Fibroblast of pulmonary artery (primary cell): ENCODE data around the gene BPGM.
"Not testable (repeated sequence)": the region's sequence is repeated elsewhere in the genome, so short reads cannot be mapped to it uniquely, and the experiment has no call there.

Source experiments
- DNase-seq: peaks from one replicate; pipeline ENCODE4 v3.0.0-alpha.2; 2010; ENCODE audit warnings: low read depth
- H3K4me3 ChIP-seq: replicated peaks from 2 replicates; pipeline ENCODE4 v1.5.1; 2011; ENCODE audit warnings: low read depth, mild to moderate bottlenecking, control low read depth, low read length, moderate library complexity
- TF ChIP-seq, protein P1 (sequence below): IDR thresholded peaks from 2 replicates; pipeline ENCODE4 v1.5.1; 2011; ENCODE audit warnings: mild to moderate bottlenecking, control low read depth, low read length, inconsistent platforms; ENCODE audit errors: missing control alignments

BPGM gene

DNA sequence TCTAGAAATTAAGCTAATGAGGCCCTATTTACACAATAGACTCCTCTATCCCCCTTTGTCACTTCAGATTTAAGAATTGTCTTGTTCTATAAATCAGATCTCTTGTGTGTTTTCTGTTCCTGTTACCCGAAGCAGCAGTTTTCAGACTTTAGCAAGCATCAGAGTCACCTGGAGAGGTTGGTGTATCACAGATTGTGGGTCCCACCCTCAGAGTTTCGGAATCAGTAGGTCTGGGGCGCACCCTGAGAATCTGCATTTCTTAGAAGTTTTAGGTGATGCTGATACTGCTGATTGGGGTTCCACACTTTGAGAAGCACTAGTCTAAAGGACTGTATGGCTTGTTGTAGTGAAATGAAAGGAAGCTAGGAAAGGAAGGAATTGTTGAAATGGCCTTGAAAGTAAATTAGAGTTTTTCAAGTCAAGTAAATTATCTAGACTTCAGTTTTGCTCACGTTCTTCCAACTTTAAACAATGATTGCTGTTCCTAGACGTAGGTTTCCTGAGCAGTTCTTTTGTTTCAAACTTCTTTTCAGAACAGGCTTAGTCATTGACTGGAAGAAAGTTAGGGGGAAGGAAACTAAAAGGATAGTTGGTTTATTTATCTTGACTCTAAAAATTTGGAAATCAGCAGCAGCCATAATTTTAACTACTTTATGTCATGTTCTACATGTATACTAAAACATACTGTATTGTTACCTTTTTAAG, 15.7 kb downstream of the BPGM start:
- DNase-seq, result peak; percentile 54
- H3K4me3 ChIP-seq, result no peak overlapping the region
- TF ChIP-seq, protein P1, sequence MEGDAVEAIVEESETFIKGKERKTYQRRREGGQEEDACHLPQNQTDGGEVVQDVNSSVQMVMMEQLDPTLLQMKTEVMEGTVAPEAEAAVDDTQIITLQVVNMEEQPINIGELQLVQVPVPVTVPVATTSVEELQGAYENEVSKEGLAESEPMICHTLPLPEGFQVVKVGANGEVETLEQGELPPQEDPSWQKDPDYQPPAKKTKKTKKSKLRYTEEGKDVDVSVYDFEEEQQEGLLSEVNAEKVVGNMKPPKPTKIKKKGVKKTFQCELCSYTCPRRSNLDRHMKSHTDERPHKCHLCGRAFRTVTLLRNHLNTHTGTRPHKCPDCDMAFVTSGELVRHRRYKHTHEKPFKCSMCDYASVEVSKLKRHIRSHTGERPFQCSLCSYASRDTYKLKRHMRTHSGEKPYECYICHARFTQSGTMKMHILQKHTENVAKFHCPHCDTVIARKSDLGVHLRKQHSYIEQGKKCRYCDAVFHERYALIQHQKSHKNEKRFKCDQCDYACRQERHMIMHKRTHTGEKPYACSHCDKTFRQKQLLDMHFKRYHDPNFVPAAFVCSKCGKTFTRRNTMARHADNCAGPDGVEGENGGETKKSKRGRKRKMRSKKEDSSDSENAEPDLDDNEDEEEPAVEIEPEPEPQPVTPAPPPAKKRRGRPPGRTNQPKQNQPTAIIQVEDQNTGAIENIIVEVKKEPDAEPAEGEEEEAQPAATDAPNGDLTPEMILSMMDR, result no peak

DNA sequence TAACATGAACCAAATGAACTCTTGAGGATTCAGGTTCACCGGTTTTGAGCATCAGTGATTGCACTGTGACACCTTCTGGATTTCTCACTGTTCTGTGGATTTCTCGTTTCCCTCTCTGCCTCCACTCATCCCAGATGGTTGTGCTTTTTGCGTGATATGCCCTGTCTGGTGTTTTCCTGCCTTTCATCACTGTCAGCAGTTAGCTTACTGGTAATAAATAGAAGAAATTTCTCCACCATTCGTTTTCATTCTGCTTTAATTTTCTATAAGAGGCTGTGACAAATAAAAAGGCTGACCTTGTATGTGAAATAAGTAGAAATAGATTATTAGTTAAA, 16.2 kb downstream of the BPGM start:
- H3K4me3 ChIP-seq, result no peak overlapping the region
- peak; percentile 16 for DNase-seq
- TF ChIP-seq, protein P1, result no peak

DNA sequence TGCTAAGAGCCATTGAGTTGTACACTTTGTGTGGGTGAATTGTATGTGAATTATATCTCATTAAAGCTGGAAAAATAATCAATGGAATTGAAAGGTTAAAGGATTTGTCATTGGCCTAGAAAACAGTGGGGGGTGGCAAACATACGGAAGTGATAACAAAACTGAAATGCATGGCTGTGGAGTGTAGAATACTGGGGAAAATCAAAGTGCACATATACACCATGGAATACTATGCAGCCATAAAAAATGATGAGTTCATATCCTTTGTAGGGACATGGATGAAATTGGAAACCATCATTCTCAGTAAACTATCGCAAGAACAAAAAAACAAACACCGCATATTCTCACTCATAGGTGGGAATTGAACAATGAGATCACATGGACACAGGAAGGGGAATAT, 18.4 kb downstream of the BPGM start:
- H3K4me3 ChIP-seq, DNase-seq: not testable (repeated sequence)

DNA sequence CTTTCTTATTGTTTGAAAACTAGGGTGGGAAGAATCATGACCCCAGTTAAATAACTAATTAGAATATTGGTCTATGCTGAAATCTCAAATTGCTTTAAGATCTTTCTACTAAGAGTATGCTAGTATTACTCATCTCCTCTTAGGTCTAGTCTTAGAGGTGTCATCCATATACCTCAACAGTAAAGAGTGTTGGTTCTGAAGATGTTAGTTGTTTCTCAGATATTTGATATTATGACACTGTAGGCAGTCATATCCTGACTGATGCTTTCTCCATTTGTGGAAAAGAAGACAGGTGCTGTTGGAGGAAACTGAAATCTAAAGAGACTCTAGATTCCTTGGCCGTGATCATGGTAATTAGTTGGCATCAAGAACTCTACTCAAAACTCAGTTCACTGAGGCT, 21.2 kb downstream of the BPGM start:
- DNase-seq, result no peak
- no peak overlapping the region for H3K4me3 ChIP-seq
- TF ChIP-seq, protein P1, result no peak

DNA sequence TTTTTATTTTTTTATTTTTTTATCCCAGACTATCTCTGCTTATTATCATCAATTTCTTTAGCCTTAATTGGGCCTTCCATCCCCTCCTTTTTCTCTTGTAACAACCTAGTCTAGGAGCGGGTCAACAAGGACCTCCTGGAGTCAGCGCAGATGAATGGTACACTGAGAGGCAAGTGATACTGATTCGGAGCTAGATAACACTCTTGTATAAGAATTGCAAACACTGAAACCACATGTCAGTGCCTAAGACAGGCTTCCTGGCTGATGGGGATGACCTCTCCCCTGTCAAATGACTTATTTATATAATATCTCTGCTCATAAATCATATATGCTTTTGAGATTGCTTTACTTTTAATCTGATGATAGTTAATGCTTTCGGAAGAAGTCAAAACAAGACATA, 22.7 kb downstream of the BPGM start:
- TF ChIP-seq, protein P1, result no peak

DNA sequence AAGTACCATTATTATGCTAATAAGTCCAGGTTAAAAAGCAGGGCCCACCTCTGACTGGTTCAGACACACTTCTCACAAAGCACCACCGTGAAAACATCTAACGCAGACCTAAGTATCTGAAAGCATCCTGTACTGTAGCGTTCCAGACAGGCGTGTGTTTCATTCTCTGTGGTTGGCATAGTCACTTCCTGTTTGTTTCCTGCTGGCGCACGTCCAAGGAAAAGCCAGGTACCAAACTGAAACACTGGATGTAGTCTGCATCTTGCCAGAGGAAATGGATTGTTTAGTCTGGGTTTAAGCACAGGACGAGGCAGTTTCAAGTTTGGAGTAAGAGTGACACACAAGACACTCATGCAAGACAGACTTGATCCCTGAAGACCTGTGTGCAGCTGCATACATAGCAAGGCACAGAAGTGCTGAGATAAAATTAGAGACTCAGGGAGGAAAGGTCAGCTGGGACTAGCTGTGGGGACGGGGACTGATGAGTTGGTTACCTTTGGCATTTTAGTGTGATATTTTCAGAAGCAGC, 23.3 kb downstream of the BPGM start:
- peak overlapping the region; percentile 4 for H3K4me3 ChIP-seq
- TF ChIP-seq, protein P1, result no peak
- DNase-seq, result peak; percentile 92

More for the DNA sequence above, 22.7 kb downstream of the BPGM start:
- no peak for DNase-seq
- H3K4me3 ChIP-seq, result no peak overlapping the region

DNA sequence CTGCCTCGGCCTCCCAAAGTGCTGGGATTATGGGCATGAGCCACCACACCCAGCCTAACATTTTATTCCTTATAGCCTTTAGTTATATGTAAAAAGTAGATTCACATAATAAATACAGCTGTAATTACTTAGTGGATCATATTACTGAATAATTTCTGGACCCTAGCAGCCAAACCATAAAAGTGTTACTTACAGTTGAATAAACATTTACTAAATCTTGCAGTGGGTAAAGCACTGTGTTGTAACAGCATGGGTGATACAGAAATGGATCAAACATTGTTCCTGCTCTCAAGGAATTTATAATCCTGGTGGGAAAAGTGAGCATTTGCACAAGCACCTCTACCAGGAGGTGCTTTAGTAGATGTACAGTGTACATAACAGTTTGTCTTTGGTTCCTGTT, 25.0 kb downstream of the BPGM start:
- TF ChIP-seq, protein P1, result no peak
- H3K4me3 ChIP-seq, result no peak overlapping the region
- DNase-seq, result no peak
